NOMO-1 treated with dmso at 0.1 percent for 144 hours (cell line): ENCODE measurements around the gene MNAT1.

Source experiments
- DNase-seq: peaks from one replicate; lab custom pipeline; 2025; ENCODE audit not compliant: unreplicated experiment; lab: John Stamatoyannopoulos, UW

MNAT1 gene

DNA sequence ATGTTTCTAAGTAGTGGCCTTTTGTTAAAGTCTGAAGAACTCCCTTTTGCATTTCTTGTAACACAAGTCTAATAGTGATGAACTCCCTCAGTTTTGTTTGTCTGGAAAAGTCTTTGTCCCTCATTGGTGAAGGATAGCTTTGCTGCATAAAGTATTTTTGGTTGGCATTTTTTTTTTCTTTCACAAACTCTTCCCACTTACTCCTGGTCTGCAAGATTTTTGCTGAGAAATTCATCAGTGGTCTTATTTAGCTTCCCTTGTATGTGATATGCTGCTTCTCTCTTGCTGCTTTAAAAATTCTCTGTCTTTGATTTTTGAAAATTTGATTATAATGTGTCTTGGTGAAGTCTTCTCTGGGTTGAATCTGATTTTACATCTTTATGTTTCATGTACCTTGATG, 223.6 kb downstream of the MNAT1 start:
- no peak for DNase-seq

DNA sequence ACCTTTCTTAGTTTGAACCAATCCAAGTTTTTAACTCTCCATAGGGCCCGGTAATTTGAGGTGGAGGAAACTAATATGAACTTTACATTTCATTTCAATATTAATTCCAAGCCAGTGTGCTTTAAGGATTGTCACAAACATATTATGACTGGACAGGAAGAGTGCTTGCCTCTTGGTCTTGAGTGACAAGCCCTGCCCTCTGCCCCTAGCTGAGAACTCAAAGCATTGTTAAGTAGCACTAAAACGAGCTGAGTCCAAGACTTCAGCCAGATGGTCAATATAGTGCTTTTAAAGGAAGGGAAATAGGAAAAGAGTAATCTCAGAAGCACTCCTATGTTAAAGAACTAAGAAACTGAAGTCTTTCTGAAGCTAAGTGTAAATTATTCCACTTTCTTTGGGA, 229.2 kb downstream of the MNAT1 start:
- DNase-seq: no peak

DNA sequence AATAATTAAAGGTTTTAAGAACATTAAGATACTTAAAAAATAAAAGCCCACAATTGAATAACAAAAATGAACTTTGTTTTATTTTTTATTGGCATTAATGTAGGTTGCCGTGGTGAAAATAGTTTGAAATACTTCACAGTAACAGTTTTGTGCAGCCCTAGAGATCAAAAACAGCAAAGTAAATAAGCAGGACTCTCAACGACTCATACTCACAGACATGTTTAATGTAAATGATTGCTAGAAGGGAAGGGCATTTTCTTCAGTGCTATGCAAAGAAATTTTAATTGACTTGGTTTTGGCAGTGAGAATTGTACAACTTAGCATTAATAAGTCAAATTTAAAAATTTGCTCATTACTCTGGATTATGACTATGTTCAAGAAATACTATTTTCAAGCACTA, 230.3 kb downstream of the MNAT1 start:
- no peak for DNase-seq

DNA sequence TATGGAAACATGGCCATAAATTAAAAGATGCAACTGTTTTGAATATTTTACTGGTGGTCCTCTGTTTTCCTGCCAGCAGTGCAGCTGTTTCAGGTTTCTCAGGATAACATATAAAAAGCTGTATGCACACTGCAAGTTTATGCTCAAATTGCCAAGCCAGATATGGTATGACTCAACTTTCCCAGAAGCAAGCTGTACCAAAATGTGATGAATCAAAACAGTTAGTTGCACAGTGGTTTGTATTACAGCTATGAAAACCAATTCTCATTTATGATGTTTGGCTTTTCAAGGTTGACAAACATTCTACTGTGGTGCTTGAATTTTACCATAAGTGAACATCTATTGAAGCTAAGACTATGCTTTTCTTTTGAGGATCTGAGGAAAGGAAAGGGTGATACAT, 230.8 kb downstream of the MNAT1 start:
- DNase-seq: no peak

DNA sequence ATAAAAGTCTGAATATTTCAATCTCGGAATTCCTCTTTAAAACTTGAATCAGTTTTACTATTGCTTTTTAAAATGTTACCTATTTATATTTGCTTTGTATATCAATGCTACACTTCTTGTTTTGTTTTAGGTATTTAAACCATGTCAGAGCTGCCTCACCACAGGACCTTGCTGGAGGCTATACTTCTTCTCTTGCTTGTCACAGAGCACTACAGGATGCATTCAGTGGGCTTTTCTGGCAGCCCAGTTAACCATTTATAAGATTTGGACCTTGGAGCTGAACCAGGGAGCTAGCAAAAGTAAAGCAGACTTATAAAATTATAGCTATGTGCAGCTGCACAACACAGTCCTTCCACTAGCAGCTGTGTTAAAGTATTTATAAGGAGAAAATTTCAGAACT, 233.5 kb downstream of the MNAT1 start:
- DNase-seq: no peak

DNA sequence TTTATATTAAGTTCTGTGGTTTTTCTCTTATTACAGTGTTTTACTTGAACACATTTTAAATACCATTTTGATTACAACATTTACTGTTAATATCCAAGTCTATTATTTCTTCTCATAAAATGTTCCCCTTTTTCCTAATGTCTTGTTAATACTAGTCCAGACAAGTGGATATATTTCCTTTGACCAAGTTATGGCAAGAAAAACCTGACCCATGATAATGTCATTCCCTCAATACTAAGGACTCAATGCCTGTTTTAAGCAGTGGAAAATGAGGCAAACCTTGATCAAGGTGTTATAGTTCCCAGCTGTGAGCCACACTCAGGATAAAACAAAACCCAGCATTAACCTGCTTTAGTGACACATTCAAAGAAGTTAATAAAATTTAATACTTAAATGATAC, 234.1 kb downstream of the MNAT1 start:
- no peak for DNase-seq

DNA sequence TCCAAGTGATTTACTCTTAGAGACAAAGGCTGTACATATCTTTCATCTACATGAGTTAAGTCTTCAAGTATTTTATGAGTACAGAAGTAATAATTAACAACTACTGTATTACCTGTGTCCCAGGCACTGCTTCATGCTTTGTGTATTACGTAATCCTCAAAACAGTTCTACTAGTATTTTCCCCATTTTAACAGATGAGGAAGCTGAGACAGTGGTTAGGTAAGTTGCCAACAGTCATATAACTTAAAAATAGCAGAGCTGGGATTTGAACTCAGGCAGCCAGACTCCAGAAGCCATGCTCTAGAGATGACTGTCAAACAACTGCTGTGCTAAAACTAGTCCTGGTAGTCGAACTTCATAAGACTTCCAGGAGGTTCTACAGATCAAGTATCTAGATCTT, 235.6 kb downstream of the MNAT1 start:
- DNase-seq: peak; percentile 8

DNA sequence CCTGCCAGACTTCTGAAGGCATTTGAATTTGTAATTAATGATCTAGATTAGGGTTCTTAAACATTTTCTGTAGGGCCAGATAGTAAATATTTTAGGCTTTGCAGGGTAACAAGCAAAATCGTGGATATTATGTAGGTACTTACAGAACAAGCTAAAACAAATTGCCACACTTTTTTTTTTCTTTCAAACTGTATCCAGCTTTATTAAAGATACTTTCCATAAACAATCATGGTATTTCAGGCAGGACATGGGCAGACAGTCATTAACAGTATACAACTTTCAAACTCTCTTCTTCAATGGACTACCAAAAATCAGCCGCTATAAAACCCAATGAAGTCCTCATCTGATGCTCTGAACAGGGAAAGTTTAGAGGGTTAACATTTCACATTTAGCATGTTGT, 236.7 kb downstream of the MNAT1 start:
- DNase-seq: no peak

DNA sequence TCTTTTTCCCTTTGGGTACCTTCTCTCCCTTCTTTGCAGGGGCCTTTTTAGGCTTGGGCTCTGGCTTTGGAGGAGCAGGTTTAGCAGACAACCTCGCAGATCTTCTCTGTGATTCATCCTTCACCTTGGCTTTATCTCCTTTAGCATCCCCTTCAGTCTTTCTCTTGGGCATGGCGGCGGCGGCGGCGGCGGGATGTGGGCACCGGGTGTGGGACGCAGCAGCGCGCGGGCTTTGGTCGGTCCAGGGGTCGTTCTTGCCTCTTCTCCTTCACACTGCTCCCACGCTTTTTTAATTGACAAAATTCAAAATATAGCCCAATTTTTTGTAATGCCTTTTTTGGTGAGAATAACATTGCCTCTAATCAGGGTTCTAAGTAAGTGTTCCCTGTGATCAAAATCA, 237.7 kb downstream of the MNAT1 start:
- DNase-seq: no peak

DNA sequence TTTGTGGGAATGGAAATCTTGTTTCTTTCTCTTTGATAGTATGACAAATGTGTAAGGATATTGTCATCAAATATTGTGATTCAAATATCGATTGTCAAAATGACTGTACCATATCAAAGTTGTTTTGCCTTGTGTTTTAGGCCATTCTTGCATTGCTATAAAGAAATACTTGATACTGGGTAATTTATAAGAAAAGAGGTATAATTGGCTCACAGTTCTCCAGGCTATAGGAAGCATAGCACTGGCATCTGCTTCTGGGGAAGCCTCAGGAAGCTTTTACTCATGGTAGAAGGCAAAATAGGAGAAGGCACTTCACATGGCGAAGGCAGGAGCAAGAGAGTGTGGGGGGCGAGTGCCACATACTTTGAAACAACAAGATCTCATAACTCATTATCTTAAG, 238.5 kb downstream of the MNAT1 start:
- DNase-seq: no peak

DNA sequence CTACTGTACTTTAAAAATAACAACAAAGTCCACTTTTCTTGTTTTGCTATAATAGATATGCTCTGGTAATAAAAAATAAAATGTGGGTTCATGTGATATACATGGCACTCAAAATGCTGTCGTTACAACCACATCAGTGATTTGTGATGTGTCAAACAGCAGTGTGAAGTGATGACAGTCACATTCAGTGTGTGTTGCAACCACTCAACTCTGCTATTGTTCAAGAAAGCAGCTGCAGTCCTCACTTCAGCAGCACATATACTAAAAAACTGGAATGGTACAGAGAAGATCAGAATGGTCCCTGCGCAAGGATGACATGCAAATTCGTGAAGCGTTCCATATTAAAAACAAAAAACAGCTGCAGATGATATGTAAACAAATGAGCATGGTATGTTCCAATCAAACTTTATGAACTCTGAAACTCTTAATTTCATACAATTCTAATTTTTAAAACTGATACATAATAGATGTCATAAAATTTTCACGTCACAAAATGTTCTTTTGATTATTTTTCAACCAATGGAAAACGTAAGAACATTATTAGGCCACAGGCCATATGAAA, 239.6 kb downstream of the MNAT1 start:
- DNase-seq: no peak

DNA sequence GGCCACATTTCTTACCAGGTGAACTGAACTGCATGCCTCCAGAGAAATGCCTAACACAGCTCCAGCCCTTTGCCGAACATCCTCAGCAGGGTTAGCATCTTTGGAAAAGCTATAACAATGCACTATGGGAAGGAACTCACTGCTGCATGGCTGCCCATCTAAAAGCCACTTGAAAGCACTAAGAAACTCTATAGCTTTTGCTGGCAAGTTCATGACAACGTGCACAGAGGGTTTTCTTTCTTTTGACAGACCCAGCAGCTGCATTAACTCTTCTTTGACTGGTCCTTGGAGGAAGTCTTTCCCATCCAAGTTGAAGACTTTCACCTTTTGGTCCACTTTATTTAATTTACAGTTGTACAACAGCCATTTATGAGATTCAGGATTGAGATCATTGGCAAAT, 241.0 kb downstream of the MNAT1 start:
- DNase-seq: no peak

DNA sequence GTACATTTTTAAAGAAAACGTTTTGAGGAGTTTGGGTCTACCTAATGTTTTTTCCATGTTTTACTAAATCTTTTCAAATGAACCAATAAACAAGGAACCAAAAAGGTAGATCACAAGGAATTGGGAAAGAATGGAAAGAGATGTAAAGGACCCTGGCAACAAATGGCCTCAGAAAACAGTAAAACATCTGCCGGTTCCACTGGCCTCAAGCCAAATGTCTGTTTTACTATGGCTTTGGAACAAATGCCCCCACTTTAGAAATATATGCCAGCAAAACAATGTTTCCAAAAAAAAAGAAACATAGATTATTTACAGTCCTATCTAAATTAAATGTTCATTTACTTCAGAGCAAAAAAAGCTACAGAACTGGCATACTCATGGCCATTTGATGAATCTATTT, 243.3 kb downstream of the MNAT1 start:
- no peak for DNase-seq

DNA sequence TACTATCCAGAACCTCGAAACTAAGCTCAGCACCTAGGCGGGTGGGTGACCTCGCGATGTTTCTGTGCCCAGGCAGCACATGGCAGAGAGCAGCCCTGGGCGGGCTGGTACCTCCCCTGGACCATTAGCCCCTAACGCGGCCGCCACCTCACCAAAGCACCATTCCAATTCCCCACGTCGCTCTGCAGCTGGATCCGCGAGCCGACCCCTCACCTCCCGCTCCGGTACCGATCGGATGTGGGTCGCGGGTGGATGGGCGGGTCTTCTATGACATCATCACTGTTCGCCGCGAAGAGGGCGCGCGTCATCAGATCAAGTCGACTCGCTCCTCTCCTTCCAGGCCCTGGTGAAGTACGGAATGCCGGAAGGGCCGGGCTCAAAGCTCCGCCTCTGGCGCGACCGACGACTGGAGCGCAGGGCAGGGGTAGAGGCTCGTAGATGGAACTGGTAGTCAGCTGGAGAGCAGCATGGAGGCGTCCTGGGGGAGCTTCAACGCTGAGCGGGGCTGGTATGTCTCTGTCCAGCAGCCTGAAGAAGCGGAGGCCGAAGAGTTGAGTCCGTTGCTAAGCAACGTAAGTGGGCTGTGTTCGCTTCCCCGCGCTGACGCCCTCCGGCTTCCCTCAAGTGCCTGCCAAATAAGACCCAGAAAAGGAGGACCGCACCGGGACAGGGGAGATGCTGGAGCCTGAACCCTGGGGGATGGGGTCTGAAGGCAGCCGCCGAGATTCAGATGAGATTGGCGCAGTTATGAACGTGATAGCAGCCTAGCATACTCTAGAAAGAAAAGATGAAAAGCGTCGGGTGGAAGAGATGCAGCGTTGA, 246.5 kb downstream of the MNAT1 start, which contains the start of the genes SLC38A6 and TRMT5:
Gene SLC38A6 (plus strand): TSS at position 435 of the 822 bp plus-strand sequence. CDS start 33 bp downstream, at position 468.
Gene TRMT5 (minus strand): TSS at position 269 of the 822 bp plus-strand sequence. CDS start 106 bp downstream, at position 163.
- peak; percentile 77 for DNase-seq

DNA sequence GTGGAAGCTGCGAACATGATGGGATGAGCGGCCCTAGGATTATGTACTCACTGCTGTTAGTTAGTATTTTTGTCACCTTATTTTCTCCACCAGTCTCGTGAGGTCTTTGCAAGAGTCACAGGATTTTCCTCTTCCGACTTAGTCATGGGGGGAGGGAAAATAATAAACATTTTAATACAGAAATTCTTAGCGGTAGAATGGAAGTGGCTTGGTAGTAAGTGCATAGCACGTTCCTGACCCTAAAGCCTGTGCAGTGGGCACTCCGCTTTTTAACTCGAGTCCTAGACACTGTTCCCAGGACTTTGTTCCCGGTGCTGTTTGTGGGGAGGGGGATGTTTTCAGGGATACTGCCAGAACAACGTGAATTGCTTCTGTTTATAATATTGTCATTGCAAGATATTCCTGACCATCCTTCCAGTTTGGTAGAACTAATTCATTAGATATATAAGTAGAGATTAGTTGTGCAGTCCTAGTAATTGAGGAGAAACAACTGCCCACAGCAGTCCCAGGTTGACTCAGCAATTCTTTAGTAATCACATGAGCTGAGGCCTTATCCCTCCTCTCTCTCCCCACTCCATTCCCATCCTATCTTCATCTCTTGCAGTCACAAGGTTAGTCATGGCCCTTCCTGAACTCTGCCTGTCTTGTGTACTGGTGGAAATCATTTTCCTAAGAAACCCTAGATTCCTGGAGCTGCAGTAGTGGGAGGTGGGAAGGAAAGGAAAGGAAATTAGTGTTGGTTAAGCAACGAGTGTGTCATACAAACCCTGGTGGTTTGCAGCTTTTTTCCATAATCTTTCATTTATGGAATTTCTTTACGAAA, 247.3 kb downstream of the MNAT1 start:
- DNase-seq: no peak

DNA sequence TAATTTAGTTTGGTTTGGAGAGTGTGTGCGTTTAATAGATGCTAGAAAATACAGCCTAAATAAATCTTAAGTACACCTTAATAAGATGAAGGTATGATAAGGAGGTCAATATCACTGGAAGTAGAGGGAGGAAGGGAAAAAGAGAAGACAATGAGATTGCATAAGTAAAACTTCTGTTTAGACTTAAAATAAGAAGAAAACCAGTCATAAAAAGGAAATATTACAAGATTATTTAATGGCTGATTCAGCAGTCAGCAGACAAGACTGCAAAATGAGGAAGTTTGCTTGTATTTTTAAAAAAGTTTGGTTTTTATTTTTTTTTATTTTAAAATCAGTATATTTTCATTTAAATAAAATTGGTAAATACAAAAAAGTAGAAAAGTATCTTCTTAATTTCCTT, 249.6 kb downstream of the MNAT1 start:
- peak; percentile 4 for DNase-seq

DNA sequence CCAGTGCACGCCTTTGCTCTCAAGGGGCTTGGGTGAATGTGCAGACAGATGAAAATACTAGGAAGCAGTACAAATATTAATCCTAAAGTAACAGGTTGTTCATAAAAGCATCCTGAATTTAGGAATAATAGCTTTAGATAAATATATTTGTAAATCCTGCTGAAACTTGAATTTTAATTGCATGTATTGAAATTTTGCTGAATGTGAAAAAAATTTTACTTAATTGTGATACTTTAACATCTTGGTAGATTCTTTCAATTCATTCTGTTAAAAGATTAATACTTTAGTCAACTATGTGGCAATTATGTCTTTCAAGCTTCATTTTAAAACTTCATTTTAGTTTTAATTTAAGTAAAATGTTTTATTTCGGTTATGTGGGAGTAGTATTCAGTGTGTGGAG, 251.9 kb downstream of the MNAT1 start:
- no peak for DNase-seq

DNA sequence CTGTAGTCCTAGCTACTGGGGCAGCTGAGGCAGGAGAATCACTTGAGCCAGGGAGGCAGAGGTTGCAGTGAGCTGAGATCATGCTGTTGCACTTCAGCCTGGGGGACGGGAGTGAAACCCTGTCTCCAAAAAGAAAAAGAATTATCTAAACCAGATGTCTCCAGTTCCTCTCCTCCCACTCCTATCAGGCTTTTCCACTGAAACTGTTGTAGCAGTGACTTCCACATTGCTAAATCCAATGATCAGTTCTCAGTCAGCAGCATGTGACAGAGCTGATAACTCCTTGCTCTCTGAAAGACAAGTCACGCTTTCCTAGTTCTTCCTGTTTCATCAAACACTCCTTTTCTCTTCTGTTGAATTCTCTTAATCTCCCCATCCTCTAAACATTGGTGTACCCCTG, 255.0 kb downstream of the MNAT1 start:
- no peak for DNase-seq

DNA sequence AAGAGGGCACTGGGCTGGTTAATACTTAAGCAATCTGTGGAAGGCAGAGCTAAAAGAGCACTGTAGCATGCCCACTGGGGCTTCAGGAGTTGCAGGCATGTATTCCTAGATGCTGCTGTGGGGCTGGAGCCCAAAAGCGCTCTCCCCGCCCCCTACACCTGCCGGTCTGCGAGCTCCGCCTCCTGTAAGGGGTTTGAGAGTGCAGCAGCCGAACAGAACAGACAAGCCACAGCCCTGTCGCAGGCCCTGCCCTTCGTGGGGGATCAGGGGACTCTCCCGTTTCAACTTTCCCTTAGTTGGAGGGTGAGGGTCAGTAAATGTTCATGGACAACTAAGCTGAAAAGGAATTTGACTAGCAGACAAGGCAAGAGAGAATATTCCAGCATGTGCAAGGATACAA, 264.1 kb downstream of the MNAT1 start:
- no peak for DNase-seq

DNA sequence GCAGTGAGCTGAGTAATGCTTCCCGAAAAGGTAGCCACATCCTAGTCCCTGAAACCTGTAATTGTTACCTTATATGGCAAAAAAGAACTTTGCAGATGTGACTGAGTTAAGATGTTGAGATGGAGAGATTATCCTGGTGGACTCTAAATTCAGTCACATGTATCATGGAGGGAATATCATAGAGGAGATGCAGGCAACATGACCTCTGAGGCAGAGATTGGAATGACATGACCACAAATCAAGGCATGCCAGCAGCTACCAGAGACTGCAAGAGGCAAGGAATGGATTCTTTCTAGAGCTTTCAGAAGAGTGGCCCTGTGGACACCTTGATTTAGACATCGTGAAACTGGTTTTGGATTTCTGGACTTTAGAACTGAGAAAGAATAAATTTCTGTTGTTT, 265.0 kb downstream of the MNAT1 start:
- DNase-seq: no peak

DNA sequence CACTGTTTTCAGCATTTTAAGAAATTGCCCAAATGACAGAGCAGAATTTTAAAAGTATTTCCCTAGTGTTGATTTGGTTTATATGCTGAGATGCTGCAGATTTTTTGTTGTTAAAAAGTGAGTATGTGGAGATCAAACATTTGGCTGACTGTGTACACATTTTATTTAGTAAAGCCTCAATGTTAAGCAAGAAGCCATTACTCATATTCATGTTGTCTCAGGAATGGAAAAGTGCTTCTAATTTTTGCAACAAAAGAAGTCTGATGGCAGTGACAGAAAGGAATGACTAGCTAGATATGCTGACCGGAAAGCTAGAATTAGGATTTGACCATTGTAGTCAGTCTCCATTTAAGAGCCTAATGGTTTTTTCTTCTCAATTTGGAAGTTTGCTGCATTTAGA, 269.0 kb downstream of the MNAT1 start:
- DNase-seq: no peak

DNA sequence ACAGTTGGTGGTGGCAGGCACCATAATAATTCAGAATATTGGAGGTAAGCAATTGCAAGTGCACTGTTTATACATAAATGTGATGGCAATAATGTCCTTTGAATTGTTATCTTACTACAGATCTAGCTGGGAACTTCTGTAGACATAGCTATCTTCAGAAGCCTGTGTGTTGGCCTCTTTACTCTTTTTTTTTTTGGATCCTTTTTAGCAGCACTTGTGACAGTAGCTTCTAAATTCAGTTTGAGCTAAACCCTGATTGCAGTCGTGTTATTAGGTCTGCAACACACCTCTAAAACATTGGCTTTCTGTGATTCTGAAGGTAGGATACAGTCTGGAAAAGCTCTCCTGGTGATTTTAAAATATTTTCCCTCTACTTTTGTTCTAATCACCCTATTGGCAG, 285.0 kb downstream of the MNAT1 start:
- no peak for DNase-seq
